ENCODE results near the gene CPNE6.

CPNE6 gene

GRCh38 chr14:24088095-24088494 is 16.7 kb downstream of the CPNE6 start:
- in situ Hi-C loops (cut with HindIII; ENCODE audit: low pct_unique_long_range_greater_than_20kb, low sequenced_read_pairs): no loop called here
- no peak for DNase-seq (ENCODE audit: low read depth in 1 of 2, low spot score in 1 of 2)
- no peak for TF ChIP-seq JUND (IDR thresholded peaks at IDR 0.05; ENCODE audit: low read depth)

DNA sequence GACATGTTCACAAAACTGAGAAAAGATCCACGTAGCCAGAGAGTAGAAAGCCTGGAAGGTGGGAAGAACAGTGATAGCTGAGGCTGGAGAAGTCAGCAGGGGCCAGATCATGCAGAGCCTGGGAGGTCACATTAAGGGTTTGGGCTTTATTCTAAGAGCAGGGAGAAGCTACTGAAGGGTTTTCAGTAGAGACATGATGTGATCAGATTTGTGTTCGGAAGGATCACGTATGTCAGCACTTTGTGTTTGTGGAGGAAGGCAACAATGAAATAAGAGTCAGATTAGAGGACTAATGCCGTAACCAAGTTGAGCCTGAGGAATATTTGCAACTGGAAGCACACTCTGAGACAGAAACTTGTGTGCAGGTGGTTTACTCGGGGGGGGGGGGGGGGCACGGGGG is 18.5 kb downstream of the CPNE6 start:
- in situ Hi-C loops (cut with HindIII; ENCODE audit: low pct_unique_long_range_greater_than_20kb, low sequenced_read_pairs): no loop called here
- no peak for TF ChIP-seq JUND (IDR thresholded peaks at IDR 0.05; ENCODE audit: low read depth)
- DNase-seq (ENCODE audit: low read depth in 1 of 2, low spot score in 1 of 2): no peak

GRCh38 chr14:24092110-24092504 is 20.7 kb downstream of the CPNE6 start:
- in situ Hi-C loops (cut with HindIII; ENCODE audit: low pct_unique_long_range_greater_than_20kb, low sequenced_read_pairs): no loop called here
- TF ChIP-seq JUND (IDR thresholded peaks at IDR 0.05; ENCODE audit: low read depth): no peak
- DNase-seq (ENCODE audit: low read depth in 1 of 2, low spot score in 1 of 2): no peak

DNA sequence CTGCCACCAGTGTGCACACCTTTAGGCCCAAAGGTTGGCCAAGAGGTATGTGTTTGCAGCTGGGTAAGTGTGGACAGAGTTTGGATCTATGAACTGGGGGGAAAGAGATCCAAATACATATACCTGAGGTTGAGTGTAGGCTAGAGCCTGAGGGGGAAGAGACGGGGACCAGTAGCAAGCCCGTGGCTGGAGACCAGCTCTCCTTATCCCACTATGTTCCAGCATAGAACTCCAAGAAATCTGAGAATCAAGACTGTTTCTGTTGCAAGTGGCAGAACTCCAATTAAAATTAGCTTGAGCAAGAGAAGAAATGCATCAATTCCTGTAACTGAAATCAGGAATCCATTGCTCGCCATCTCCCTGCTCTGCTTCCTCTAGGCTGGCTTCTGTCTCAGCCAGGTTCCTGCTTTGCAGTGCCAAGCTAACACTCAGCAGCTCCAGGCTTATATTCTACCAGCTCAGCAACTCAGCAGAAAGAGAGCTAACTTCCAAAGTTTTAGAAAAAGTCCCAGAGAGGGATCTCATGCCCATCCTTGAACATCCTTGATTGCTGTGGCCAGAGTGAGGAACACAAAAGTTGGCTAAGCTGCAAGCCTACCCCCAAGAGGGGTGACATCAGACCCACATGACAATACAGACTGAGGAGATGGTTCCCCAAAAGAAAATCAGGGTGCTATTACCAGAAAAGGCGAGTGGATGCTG is 21.3 kb downstream of the CPNE6 start:
- in situ Hi-C loops (cut with HindIII; ENCODE audit: low pct_unique_long_range_greater_than_20kb, low sequenced_read_pairs): no loop called here
- TF ChIP-seq JUND (IDR thresholded peaks at IDR 0.05; ENCODE audit: low read depth): no peak
- DNase-seq (ENCODE audit: low read depth in 1 of 2, low spot score in 1 of 2): no peak

DNA sequence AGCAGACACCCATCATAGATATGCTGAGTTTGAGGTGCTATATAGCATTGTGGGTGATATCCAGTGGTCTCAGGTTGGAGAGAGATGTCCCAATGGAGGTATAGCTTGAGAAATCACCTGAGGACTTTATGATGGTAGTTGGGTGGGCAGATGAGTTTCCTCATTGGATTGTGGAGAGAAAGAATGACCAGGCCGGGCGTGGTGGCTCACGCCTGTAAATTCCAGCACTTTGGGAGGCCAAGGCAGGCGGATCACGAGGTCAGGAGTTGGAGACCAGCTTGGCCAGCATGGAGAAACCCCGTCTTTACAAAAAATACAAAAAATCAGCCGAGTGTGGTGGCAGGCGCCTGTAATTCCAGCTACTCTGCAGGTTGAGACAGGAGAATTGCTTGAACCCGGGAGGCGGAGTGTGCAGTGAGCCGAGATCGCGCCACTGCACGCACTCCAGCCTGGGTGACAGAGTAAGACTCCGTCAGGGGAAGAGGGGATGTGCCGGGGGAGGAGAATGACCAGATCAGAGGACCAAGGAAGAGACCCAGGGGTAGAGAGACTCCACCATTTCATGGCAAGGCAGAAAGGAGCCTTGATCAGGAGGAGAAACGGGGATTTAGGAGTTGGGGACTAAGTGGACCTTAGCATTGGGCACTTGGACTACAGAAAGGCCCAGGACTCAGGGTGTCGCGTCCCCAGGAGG is 22.0 kb downstream of the CPNE6 start:
- DNase-seq (ENCODE audit: low read depth in 1 of 2, low spot score in 1 of 2): no peak
- in situ Hi-C loops (cut with HindIII; ENCODE audit: low pct_unique_long_range_greater_than_20kb, low sequenced_read_pairs): no loop called here
- TF ChIP-seq JUND (IDR thresholded peaks at IDR 0.05; ENCODE audit: low read depth): no peak

DNA sequence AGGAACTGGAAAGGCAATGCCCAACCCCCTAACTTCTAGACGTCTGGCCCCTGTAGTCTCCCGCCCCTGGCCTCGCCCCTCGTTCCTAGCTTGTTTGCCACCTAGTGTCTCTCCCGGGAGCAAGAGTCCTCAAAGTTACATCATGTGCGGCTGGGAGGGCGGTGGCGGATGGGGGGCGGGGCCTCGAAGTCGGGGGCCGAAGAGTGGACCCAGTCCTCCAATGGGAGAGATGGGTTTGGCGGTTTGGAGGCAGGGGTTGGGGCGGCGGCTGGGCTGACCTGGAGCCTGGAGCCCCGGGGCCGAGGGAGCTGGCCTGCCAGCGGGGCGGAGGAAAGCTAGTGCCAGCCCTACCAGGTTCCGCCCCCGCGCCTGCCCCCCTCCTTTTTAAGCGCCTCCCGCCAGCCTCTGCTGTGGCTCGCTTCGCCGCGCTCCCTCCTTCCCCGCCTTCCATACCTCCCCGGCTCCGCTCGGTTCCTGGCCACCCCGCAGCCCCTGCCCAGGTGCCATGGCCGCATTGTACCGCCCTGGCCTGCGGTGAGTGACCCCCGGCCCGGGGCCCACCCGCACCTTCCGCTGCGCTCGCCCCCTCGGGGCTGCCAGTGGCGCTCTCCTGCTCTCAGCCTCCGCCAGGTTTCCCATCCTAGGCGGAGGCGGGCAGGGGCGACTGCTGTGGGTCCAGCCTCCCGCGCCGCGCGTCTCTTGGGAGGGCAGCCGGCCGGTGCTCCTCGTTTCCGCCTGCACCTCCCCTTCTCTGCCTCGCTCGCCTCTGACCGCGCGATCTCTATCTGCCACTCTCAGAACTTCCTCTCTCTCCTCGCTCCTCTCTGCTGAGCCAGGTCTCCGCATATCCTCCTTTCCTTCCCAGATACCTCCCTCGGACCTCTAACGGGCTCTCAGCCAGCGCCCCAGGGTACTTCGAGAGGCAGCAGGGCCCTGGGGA is 22.8 kb downstream of the CPNE6 start, which contains the start of gene PCK2:
PCK2 (plus strand) TSS at position 411 of the 940 bp plus-strand sequence; CDS start at position 506, 95 bp downstream.
- peak; percentile 87 to 94 for DNase-seq (ENCODE audit: low read depth in 1 of 2, low spot score in 1 of 2)
- in situ Hi-C loops (cut with HindIII; ENCODE audit: low pct_unique_long_range_greater_than_20kb, low sequenced_read_pairs): no loop called here
- TF ChIP-seq JUND (IDR thresholded peaks at IDR 0.05; ENCODE audit: low read depth): no peak

DNA sequence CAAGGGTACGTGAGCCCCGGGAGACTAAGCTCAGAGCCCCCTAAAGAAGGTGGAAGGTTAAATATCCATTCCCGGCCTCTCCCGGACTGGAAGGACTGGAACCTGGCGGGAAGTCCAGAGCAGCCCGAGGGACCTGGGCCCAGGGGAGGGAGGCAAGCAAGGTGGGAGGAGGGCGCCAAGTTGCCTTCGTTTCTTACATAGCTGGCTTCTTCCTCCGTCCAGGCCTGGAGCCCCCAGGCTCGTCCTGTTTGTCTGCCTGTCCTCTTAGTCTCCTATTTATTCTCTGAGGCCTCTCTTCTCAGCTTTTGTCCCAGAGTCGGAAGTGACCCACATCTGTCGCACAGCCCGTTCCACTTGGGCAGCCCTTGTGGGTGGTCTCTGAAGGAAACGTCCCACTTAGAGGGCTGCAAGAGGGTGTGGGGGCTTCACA is 23.5 kb downstream of the CPNE6 start:
- TF ChIP-seq JUND (IDR thresholded peaks at IDR 0.05; ENCODE audit: low read depth): no peak
- in situ Hi-C loops (cut with HindIII; ENCODE audit: low pct_unique_long_range_greater_than_20kb, low sequenced_read_pairs): no loop called here
- no peak for DNase-seq (ENCODE audit: low read depth in 1 of 2, low spot score in 1 of 2)

DNA sequence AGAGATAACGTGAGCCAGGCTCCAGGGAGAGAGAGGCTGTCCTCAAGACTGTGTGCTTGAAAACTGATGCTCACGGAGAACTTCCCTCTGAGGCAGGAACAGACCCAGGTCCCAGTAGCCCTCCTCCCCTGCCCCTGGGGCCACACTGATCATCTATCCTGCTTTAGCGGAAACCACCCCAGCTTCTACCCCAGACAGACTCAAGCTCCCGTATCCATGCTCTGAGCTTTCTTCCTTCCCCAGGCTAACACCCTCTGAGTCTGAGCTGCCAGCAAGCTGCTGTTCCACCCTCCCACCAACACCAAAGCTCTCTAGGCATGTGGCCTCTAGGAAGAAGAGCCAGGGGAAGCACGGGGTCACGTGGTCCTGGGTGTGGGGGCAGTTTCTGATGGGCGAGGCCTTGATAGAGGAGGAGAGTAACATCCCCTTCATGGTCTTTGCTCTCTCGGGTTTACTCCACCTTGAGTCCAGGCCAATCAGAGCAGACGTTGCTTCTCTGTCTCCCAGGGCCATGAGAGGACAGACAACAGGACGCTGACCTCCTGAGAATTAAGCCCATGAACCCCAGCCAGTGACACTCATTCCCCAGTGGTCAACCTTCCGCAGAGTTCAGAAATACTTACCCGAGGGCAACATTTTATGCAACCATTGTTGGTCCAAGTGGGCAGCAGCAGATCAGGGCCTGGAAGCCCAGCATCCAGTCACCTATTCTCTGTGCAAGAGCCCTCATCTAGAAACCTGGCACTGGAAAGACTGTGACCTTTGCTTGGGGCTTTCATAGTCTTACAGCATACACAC is 24.1 kb downstream of the CPNE6 start:
- in situ Hi-C loops (cut with HindIII; ENCODE audit: low pct_unique_long_range_greater_than_20kb, low sequenced_read_pairs): no loop called here
- no peak for TF ChIP-seq JUND (IDR thresholded peaks at IDR 0.05; ENCODE audit: low read depth)
- peak in 1 of 2 experiments; percentile 26 for DNase-seq (ENCODE audit: low read depth in 1 of 2, low spot score in 1 of 2)

GRCh38 chr14:24096545-24097181 is 25.3 kb downstream of the CPNE6 start:
- no peak for DNase-seq (ENCODE audit: low read depth in 1 of 2, low spot score in 1 of 2)
- in situ Hi-C loops (cut with HindIII; ENCODE audit: low pct_unique_long_range_greater_than_20kb, low sequenced_read_pairs): no loop called here
- no peak for TF ChIP-seq JUND (IDR thresholded peaks at IDR 0.05; ENCODE audit: low read depth)

DNA sequence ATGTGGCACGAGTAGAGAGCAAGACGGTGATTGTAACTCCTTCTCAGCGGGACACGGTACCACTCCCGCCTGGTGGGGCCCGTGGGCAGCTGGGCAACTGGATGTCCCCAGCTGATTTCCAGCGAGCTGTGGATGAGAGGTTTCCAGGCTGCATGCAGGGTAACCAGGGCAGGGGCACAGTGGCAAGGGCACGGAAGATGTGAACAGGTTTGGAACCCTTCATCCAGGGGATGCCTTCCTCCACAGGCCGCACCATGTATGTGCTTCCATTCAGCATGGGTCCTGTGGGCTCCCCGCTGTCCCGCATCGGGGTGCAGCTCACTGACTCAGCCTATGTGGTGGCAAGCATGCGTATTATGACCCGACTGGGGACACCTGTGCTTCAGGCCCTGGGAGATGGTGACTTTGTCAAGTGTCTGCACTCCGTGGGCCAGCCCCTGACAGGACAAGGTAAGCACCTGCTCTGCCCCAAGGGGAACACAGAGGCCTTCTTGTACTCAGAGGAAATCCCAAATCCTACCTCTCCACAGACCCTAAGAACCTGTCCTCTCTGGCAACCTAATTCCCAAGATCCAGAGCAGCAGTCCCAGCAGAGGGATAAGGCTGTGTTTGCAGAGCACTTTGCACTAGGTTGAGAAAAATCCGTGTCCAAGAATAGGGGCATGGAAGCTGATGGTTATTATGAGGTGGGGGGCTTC is 27.0 kb downstream of the CPNE6 start:
- in situ Hi-C loops (cut with HindIII; ENCODE audit: low pct_unique_long_range_greater_than_20kb, low sequenced_read_pairs): no loop called here
- TF ChIP-seq JUND (IDR thresholded peaks at IDR 0.05; ENCODE audit: low read depth): no peak
- DNase-seq (ENCODE audit: low read depth in 1 of 2, low spot score in 1 of 2): no peak
